HG03442 (cell line): ENCODE data around the gene ANKRD34A.

Experiments used
- ATAC-seq: cut with Tn5 transposase; IDR thresholded peaks from one replicate; pipeline ENCODE4 v1.9.1; 2021; ENCODE audit warnings: mild to moderate bottlenecking, moderate library complexity; ENCODE audit not compliant: unreplicated experiment

Gene ANKRD34A

DNA sequence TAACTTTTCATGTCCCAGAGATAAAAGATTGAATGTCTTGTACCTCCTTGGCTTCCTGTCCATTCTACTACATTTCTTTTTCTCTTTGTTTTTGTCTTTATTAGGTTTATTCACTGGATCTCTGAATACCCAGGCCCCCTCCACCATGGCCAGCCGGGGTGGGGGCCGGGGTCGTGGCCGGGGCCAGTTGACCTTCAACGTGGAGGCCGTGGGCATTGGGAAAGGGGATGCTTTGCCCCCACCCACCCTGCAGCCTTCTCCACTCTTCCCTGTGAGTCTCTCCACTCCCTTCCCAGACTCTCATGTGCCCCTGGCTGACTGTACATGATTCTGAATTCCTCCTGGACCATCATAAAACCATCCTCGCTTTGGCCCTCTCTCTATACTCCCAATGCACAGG, 10.3 kb upstream of the ANKRD34A start:
- no peak for ATAC-seq

- ATAC-seq = no peak
Measured at GRCh38 chr1:145972580-145972979, 8.2 kb upstream of the ANKRD34A start.

GRCh38 chr1:145967288-145967687, 2.9 kb upstream of the ANKRD34A start:
- ATAC-seq = no peak

DNA sequence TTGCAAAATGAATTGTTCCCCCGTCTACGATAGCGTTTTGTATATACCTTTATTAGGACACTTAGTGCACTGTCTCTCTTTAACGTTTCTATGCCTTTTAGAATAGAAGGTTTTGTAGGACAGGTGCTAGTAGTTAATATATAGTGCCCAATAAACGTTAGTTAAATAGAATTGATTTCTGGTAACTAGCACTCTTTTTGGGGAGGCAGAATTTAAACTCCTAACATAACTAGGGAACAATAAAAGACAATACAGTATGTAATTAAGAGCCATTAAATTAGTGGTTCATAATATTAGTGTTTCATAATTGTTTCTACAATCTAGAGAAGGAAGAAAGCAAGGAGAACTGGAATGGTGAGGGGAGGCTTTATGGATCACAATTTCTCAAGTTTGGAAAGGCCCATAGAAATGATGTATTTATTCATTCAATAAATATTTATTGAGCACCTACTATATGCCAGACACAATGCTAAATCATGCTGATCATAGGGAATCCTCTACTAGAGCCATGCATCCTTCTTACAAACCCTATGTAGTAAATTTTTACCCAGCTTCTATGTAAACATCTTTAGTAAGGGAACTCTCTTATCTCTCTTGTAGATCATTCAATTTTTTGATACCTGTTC, 857 bp upstream of the ANKRD34A start:
- no peak for ATAC-seq

- ATAC-seq = no peak
Measured at GRCh38 chr1:145963265-145964019, 933 bp downstream of the ANKRD34A start.

DNA sequence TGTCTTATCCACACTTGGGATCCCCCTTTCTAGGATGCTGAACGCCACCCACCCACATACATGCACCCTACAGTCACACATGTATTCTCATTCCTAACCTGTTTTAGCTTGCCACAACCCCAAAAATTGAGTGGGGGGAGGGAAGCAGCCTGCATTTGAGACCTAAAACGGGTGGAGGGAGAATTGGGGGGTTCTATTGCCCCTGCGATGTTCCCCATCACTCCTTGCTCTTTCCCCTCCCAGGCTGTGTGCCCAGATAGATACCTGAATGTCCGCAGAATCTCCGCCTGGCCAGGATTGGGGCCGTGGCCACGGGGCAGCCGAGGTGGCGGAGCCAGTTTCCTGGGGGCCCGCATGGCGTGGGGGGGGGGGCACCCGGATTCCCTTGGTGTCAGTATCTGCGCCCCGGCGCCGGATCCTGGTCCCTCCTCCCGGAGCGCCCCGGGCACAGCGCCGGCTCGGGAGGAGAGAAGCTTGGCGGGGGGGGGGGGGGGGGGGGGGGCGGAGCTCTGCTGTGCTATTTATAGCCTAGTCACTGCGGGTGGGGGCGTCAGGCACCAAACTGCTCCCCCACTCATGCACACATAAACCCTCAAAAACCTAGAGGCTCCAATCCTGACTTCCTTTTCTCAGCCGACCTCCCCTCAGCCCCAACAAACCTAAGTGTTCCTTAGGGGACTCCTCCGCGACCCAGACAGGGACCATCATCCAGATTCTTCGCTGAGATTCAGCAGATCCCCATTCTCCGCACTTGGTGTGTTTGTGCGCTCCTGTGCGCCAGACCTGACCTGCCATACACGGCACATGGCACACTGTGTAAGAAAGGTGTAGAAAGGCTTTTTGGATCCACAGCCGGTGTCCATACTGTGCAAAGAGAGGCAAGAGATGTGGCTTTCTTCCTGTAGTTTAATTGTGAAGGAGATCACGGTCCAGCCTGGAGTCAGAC, 1.9 kb downstream of the ANKRD34A start:
- no peak for ATAC-seq

DNA sequence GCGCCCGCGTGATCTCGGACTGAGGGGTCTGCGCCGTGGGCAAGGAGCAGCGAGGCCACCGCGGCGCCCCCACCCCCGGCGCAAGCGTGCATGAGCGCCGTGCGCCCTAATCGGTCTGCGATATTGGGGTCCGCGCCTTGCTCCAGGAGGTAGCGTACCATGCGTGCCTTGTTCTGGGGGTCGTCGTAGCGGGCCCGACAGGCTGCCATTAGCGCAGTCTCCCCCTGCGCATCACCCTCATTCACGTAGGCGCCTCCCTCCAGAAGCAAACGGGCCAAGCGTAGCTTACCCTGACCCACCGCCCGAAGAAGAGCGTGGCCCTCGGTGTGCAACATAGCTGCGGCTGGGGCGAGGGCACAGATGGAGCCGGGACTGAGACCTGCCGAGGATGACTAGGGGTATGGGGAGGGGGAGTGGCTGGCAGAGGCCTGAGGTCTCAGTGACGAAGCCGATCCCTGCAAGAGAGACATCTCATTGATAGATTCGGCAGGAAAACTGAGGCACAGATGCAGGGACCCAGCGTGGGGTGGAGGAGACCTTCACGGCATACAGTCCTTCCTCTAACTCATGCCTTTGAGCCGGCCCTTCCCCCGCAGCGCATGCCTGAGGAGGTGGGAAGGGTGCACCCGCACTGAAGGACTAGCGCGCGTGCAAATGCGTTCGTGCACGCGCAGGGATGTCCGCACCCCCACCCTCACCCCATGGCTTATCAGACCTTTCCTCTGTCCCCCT, 2.8 kb downstream of the ANKRD34A start:
- ATAC-seq = no peak

GRCh38 chr1:145961109-145961424, 3.3 kb downstream of the ANKRD34A start:
- ATAC-seq = no peak

- ATAC-seq = no peak
Measured at GRCh38 chr1:145960468-145961108, 3.8 kb downstream of the ANKRD34A start.

DNA sequence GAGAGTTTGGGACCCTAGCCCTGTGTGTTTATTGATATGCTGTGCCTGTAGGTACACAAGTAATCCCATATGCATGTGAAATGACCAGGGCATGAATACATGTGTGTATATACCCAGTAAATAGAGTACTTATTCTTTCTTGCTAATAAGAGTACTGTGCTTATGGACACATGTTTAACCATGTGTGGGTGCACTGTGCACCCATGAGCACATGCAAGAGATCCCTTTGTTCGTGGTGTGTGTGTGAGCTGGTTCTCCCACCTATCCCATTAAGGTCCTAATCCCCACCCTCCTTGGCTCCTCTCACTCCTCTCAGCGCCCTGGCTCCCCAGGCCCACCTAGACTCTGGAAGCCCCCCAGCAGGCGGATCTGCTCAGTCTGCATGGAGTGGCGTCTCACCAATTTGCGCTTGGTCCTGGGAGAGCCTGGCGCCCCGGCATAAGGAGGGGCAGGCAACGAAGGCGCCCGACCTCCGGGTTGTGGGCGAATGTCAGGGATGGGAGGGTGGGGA, 4.4 kb downstream of the ANKRD34A start:
- ATAC-seq = no peak

DNA sequence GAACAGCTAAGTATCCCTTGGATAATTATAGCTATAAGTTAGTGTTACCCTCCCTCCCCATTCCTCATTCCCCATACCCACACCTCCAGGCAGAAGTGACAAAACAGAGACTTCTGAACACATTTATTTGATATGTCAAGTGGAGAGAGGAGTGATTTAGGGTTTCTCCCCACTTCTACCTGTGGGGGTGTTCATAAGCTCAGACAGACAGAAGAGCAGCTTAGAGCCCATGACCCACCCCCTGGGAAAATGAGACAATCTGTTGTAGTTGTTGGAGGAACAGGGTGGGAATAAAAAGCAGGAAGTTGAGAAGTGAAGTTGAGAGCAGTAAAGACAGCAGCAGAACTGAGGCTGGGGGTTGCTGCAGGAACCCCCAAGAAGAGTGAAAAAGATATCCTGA, 5.0 kb downstream of the ANKRD34A start:
- no peak for ATAC-seq

DNA sequence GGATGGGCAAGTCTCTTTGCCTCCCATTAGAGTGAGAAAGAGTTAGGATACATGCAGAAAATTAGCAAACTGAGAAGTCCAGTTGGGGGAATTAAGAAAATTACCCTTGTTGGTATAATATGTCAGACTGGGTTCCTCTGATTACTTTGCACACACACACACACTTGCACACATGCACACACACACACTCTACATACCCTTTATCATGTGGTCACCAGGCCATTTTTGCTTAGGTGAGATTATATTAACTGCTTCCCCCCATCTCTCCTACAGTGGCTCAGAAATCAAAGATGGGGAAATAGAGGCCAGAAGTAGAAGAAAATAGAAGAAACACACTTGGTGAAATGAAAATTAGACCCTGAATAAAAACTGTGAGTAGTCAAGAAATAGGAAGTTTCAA, 5.6 kb downstream of the ANKRD34A start:
- ATAC-seq = no peak

DNA sequence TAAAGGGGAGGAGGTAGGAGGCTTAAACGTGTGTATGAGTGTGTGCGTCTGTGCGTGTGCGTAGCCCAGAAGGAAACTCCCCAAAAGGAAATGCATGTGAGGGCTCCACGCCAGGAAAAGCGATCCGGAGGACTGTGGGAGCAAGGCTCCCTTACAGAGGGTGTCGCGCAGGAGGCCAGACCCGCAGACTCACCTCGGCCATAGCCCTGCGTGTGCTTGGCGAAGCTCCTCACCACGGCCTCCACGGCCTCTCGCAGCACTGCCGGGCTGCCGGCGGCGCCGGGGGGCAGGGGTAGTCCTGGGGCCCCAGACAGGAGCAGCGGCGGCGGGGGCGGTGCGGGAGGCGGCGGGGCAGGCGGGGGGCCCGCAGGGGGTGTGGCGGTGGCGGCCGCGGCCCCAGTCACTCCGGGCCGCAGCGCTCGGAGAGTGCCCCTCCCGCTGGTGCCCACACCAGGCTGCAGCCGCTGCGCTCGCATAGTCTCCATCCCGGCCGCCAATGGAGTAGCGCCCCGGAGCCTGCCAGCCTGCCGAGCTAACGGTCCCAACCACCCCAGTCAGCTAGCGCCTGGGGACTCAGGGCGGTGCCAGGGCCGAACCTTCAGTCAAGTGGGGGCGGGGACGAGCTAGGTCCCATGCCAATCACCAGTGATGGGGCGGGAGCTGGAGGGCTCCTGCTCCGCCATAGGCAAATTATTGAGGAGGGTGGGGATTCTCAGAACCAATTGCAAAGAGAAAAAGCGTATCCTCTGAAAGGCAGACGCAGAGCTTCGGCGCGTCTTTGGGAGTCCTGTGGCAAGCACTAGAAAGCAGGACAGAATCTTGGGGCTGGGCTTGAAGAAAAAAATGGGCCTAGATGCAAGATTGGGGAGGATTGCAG, 6.7 kb downstream of the ANKRD34A start, which contains the start of gene LIX1L:
Gene LIX1L, minus strand, starts transcription at position 575 of the 877 bp plus-strand sequence. Its CDS starts 90 bp downstream, at position 485.
- peak; percentile 88 for ATAC-seq

- ATAC-seq = no peak
Measured at GRCh38 chr1:145956781-145957442, 7.5 kb downstream of the ANKRD34A start.

GRCh38 chr1:145956361-145956760, 8.0 kb downstream of the ANKRD34A start:
- no peak for ATAC-seq

DNA sequence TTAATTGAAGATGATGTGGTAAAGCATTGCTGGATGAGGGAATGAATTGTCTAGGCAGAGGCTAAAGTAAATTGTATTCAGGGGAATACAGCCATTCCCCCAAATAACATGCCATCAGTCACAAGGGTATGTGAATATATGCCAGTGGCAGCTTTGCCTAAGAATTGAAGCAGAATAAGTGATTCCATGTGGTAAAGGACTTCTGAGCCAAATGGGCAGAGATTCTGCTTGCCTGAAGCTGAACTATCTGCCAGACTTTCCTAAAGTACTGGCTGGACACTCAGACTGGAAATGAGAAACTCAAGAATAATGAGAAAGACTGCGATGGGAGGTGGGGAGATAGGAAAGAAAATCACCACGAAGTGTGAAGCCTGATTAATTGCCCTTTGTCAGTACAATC, 8.9 kb downstream of the ANKRD34A start:
- no peak for ATAC-seq

DNA sequence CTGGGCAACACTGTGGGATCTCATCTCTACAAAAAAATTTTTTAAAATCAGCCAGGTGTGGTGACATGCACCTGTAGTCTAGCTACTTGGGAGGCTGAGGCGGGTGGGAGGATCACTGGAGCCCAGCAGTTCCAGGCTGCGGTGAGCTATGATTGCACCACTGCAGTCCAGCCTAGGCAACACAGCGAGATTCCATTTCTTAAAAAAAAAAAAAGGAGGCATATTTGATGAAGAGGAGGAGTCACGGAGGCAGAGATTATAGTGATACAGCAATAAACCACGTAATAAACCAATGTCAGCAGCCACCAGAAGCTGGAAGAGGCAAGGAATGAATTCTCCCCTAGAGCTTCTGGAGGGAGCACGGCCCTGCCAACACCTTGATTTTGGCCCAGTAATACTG, 10.5 kb downstream of the ANKRD34A start:
- ATAC-seq = no peak

DNA sequence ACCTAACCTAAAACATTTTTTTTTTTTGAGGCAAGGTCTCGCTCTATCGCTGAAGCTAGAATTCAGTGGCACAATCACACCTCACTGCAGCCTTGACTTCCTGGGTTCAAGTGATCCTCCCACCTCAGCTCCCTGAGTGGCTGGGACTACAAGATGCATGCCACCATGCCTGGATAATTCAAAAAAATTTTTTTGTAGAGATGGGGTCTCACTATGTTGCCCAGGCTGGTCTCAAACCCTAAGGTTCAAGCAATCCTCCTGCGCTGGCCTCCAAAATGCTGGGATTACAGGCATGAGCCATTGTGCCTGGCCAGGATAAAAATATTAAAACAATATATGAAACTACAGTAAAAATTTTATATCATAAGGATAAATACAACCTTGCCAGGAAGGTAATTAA, 11.5 kb downstream of the ANKRD34A start:
- no peak for ATAC-seq

DNA sequence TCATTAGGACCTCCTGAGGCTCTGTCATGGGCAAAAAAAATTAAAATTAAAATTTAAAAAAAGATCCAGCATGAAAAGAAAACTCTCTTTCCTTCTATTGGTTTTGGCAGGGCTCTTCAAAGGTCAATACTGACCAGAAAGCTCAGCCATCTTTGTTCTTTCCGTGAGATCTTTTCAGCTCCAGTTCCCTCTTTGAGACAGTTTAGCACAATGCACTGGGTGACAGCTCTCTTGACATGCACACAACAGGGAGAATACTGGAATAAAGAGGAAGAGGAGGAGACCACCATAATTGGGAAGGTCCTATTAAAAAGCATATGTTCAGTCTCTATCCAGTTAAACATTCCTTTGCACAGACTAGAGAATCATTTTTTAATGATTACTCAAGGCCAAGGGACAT, 12.8 kb downstream of the ANKRD34A start:
- ATAC-seq = no peak
